Kidney glomerular epithelial cell (primary cell): ENCODE results near the gene TH.

Source experiments
- DNase-seq: peaks from one replicate; lab custom pipeline; 2025; lab: John Stamatoyannopoulos, UW

TH gene

GRCh38 chr11:2171591-2172003, at the start of gene TH:
TH (minus strand) TSS chr11:2171815; CDS start chr11:2171786, 29 bp downstream.
- DNase-seq = no peak

DNA sequence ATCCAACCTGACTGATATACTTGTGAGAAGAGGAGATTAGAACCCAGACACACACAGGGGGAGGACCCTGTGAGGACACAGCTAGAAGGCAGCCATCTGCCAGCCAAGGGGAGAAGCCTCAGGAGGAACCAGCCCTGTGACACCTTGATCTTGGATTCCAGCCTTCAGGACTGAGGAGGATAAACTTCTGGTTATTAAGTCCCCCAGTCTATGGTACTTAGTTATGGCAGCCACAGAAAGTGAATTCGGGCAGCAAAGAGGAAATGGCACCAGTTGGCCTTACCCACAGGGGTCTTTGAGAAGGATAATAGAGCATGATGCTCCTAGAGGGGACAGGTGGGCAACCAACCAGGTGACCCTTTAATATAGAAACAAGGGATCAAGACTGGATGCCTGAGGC, 49.4 kb upstream of the TH start:
- DNase-seq = no peak

- no peak for DNase-seq
Observed at GRCh38 chr11:2220173-2220771, 48.7 kb upstream of the TH start.

DNA sequence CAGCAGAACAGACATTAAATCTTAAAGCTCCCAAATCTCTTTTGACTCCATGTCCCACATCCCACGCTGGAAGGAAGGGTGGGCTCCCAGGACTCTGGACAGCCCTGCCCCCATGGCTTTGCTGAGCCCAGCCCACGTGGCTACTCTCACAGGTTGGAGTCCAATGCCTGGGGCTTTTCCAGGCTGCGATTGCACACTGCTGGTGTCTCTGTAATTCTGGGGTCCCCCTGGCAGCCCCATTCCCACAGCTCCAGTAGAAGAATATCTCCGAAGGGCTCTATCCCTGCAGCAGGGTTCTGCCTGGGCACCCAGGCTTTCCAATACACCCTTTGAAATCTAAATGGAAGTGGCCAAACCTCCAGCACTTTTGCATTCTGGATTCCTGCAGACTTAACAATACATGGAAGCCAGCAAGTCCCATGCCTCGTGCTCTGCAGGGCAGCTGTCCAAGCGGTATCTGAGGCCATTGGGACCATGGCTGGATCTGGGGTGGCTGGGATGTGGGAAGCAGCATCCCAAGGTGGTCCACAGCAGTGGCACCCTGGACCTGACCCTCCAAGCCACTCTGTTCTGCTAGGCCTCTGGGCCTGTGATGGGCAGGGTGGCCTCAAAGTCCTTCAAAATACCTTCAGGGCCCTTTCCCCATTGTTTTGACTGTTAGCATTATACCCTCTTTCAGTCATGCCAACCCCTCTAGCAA, 47.9 kb upstream of the TH start:
- DNase-seq = no peak

GRCh38 chr11:2218031-2218633, 46.5 kb upstream of the TH start:
- no peak for DNase-seq

- DNase-seq = no peak
Observed at GRCh38 chr11:2217211-2218030, 45.8 kb upstream of the TH start.

GRCh38 chr11:2216400-2217064, 44.9 kb upstream of the TH start:
- no peak for DNase-seq

DNA sequence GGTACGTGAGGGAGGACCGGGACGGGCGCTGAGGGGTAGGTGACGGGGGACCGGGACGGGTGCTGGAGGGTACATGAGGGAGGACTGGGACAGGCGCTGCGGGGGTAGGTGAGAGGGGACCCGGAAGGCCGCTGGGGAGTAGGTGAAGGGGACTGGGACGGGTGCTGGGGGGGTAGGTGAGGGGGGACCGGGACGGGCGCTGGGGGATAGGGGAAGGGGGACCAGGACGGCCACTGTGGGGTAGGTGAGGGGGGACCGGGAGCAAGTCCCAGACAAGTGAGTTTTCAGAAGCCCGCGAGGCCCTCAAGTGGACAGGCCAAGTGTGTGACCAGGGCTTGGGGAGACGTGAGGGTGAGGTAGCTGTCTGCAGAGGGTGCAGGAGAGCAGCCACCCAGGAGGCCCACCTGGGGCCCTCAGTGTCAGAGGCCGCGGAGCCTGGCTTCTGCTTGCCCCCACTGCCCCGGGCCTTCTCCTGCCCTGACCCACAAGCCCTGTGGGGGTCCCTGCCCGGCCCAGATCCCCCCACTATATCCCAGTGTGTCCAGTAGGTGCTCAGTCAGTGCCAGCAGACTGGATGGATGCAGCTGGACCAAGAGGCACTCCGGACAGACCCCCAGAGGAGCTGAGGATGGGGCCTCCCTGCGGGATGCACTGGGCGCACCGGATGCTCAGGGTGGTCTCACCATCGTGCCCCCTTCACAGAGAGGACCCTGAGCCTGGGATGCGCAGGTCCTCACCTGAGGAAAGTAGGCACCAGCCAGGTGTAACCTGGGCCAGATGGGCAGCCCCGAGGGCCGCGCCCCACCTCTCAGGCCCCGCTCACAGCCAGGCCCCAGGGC, 44.2 kb upstream of the TH start:
- DNase-seq = no peak

DNA sequence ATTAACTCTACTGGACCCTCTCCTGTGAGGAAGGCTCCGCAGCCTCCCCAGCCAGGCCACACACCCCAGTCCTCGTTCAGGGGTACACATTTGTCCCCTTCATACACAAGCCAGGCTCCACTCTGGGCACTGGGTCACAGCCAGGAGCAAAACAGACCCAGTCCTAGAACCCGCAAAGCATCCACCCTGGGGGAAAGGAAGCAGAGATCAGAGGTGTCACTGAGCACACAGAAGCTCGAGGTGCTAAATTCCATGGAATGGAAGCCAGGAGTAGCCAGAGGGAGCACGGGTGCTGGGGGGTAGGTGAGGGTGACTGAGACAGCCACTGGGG, 43.6 kb upstream of the TH start:
- DNase-seq = no peak

- DNase-seq = no peak
Observed at GRCh38 chr11:2214527-2215229, 43.1 kb upstream of the TH start.

GRCh38 chr11:2213890-2214526, 42.4 kb upstream of the TH start:
- DNase-seq = no peak

DNA sequence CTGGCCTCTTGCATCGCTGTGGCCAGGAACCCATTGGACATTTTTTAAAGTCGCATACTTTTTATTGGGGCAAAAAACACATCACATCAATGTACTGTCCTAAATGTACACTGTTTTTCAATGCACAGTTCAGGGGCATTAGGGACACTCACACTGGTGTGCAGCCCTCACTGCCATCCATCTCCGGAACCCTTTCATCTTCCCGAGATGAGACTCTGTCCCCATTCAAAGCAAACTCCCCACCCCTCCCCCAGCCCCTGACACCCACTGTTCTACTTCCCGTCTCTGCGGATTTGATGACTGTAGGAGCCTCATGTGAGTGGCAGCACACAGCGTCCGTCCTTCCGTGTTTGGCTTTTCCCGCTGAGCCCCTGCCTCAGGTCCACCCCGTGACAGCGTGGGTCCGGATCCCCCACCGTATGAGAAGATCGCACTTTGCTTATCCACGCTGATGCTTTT, 41.8 kb upstream of the TH start:
- DNase-seq = no peak

DNA sequence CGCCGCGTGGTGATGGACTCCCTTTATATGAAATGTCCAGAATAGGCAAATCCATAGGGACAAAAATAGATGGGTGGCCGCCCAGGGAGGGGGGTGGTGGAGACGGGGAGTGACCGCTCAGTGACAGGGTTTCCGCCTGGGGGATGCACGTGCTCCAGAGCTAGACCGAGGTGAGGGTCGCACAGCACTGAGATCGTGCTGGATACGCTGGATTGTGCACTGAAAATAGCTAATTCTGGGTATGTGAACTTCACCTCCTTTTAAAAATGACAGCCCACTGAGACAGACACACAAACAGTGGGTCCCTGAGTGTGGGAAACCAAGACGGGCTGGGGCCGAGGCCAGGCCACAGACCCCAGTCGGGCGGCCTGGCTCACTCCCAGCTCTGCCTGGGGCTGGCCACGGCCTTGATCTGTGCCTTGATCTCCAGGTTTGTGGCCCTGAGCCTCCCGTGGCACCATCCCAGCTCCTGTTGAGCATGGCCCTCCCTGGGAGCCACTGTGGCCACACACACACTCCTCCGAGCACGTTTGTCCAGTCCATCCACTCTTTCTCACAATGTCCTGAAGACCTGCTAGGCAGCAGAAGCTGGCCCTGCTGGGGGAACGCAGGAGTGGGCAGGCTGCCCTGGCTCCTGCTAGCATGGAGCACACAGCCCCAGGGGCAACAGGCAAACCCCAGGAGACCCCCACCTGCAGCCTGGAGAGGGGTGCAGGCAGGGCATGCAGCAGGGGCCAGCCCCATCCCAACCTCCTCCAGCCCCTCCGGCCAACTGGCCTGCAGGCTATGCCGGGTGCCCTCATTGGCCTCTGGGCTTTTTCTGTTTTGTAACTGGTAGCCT, 41.0 kb upstream of the TH start:
- DNase-seq = no peak

- no peak for DNase-seq
Observed at GRCh38 chr11:2211113-2211971, 39.7 kb upstream of the TH start.

DNA sequence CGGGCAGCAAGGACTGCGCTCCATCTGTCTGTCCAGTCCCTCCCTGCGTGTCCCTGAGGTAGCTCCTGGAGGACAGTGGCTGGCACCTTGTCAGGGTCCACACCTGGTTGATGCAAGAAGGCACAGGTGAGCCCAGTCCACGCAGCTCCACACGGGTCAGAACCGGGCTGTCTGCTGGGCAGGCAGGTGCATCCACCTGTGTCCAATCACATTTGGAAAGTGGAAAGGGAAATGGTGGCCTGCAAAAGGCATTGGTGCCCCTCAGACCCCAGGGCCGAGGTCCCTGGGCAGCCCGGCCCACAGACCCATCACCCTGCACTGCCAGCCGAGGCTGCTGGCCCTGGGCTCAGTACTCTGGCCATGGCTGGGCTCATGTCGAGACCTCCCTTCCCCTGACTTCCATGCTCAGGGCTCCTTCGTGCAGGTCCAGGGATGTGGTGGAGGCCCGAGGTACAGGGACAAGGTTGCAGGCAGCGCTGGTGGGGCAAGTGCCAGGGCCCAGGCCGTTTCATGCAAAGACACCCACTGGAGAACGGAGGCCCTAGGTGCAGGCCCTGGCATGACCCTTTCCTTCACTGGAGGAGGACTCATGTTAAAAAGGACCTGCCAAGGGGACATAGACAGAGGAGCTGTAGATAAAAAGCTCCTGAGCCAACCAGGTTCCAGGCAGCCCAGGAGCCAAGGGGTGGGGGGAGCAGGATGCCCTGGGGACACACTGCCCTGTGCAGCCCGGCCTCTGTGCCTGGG, 38.9 kb upstream of the TH start:
- no peak for DNase-seq

DNA sequence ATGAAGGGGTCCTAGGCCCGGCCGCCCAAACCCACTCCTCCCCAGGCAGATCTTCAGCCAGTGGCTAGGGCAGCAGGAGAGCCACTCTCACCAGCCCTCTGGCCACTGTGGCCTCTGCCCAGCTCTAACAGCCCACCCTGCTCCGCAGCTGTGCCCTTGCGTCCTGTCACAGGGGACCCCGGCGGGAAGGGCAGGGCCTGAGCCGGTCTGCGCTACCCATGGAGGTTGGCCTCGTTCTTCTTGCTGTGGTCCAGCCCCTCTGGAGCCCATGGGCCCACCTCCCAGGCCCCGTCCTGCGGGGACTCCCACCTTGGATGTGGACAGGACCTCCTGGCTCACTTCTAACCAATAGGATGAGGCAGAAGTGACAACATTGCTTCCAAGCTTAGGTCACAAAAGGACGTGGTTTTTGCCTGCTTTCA, 38.3 kb upstream of the TH start:
- no peak for DNase-seq

GRCh38 chr11:2209370-2209801, 37.8 kb upstream of the TH start:
- no peak for DNase-seq
